GM12872 (cell line): ENCODE results near the gene SUGP2.

ENCODE experiments used
- CTCF ChIP-seq: IDR thresholded peaks from 3 replicates; pipeline ENCODE4 v1.5.1; 2011; ENCODE audit warnings: low read depth, mild to moderate bottlenecking, low read length, moderate library complexity; ENCODE audit not compliant: insufficient read depth

The SUGP2 gene

GRCh38 chr19:19033426-19034203 is at the start of gene SUGP2, which contains the start of gene ARMC6:
TSS of gene SUGP2 (minus strand) at chr19:19033517. CDS start at chr19:19031071, 2,446 bp downstream.
TSS of gene ARMC6 (plus strand) at chr19:19033603. CDS start at chr19:19034210, 607 bp downstream.
- no peak for TF ChIP-seq CTCF

- no peak for TF ChIP-seq CTCF
Observed at GRCh38 chr19:19081642-19082151, 48.4 kb upstream of the SUGP2 start.

- no peak for TF ChIP-seq CTCF
Observed at GRCh38 chr19:19079571-19079970, 46.3 kb upstream of the SUGP2 start.

GRCh38 chr19:19078801-19079200 is 45.5 kb upstream of the SUGP2 start:
- TF ChIP-seq CTCF = no peak

- TF ChIP-seq CTCF = no peak
Observed at GRCh38 chr19:19077103-19077502, 43.8 kb upstream of the SUGP2 start.

- TF ChIP-seq CTCF = no peak
Observed at GRCh38 chr19:19076476-19076875, 43.2 kb upstream of the SUGP2 start.

GRCh38 chr19:19075126-19075525 is 41.8 kb upstream of the SUGP2 start:
- no peak for TF ChIP-seq CTCF
